ENCODE results near the gene FBXL22. TPM values are rescaled to one million over a fixed set of nuclear protein-coding genes. Genes with fewer than 3 reads are reported as not detected.

FBXL22 gene
- total RNA-seq, 1 experiment from 2014 or later, result 0.17 TPM

GRCh38 chr15:63600001-63600615 lies 2.9 kb downstream of the FBXL22 start:
- Histone ChIP-seq H2AFZ (peak overlapping the region; percentile 95), H3K4me1 (replicated peaks; ENCODE audit: insufficient read depth) (peaks cover 6% of the 10 kb centered on the region; the same call in 1 of the 2 replicates), H3K9me2 (ENCODE audit: insufficient read depth) (no peaks in the 10 kb centered on the region), H3K79me2 (ENCODE audit: low read depth) (no peaks in the 10 kb centered on the region), H4K20me1 (ENCODE audit: insufficient read depth) (no peaks in the 10 kb centered on the region), H3K9me3 (ENCODE audit: insufficient read depth, low read depth) (no peaks in the 10 kb centered on the region), H3K4me3 (peak overlapping the region; percentile 82), H3K27me3 (ENCODE audit: insufficient read depth, low read depth) (no peaks in the 10 kb centered on the region), H3F3A (ENCODE audit: insufficient read depth, low read depth) (peaks cover 8% of the 10 kb centered on the region; the same call in 1 of the 2 replicates), H3K36me3 (ENCODE audit: low read depth) (no peaks in the 10 kb centered on the region), H3K4me2 (peak overlapping the region; percentile 96), H3K27ac (peak overlapping the region; percentile 56; the same call in 1 of the 2 replicates)
- intact Hi-C loops (cut with micrococcal nuclease; ENCODE audit: unreplicated experiment), result loop anchor here (2.0 to 5.0 kb wide), 3 partner anchors 133 to 492 kb away; partner anchors contain the start of gene CIAO2A
- TF ChIP-seq EZH2 (IDR thresholded peaks at IDR 0.05; ENCODE audit: low read depth) (no peak), CTCF (conservative IDR thresholded peaks at IDR 0.05) (no peak)
- DNase-seq, result peak in 1 of 2 experiments; percentile 44
- TSS peak; percentile 50 for BruUV-seq (replicated peaks)
- CTCF ChIA-PET, result interaction anchor here (0.5 to 2.1 kb wide), 4 partner anchors 10 to 133 kb away, joined by 3 to 12 read pairs (median 6); no protein-coding TSS in a partner anchor
- POLR2A ChIA-PET (ENCODE audit: unreplicated experiment), result no interaction called here

GRCh38 chr15:63600616-63601025 lies 3.4 kb downstream of the FBXL22 start:
- no peaks in the 10 kb centered on the region for H3K36me3 ChIP-seq (ENCODE audit: low read depth)
- no peaks in the 10 kb centered on the region for H3K27me3 ChIP-seq (ENCODE audit: insufficient read depth, low read depth)
- ChIA-PET POLR2A (ENCODE audit: unreplicated experiment) (no interaction called here), CTCF (interaction anchor here (0.5 to 2.1 kb wide), 4 partner anchors 10 to 134 kb away, joined by 3 to 12 read pairs (median 6); no protein-coding TSS in a partner anchor)
- no peaks in the 10 kb centered on the region for H3K9me2 ChIP-seq (ENCODE audit: insufficient read depth)
- peaks cover 8% of the 10 kb centered on the region; the same call in 1 of the 2 replicates for H3F3A ChIP-seq (ENCODE audit: insufficient read depth, low read depth)
- peak overlapping the region; percentile 56; the same call in 1 of the 2 replicates for H3K27ac ChIP-seq
- H3K4me1 ChIP-seq (replicated peaks; ENCODE audit: insufficient read depth), result peaks cover 6% of the 10 kb centered on the region; the same call in 1 of the 2 replicates
- DNase-seq, result peak; percentile 63 to 91
- H4K20me1 ChIP-seq (ENCODE audit: insufficient read depth), result no peaks in the 10 kb centered on the region
- intact Hi-C loops (cut with micrococcal nuclease; ENCODE audit: unreplicated experiment), result loop anchor here (2.0 to 5.0 kb wide), 3 partner anchors 134 to 492 kb away; partner anchors contain the start of gene CIAO2A
- BruUV-seq (replicated peaks), result no TSS peak
- peak overlapping the region; percentile 96 for H3K4me2 ChIP-seq
- no peaks in the 10 kb centered on the region for H3K9me3 ChIP-seq (ENCODE audit: insufficient read depth, low read depth)
- peak overlapping the region; percentile 95 for H2AFZ ChIP-seq
- TF ChIP-seq EZH2 (IDR thresholded peaks at IDR 0.05; ENCODE audit: low read depth) (no peak), CTCF (conservative IDR thresholded peaks at IDR 0.05) (no peak)
- H3K79me2 ChIP-seq (ENCODE audit: low read depth), result no peaks in the 10 kb centered on the region
- peak overlapping the region; percentile 82 for H3K4me3 ChIP-seq

- POLR2A ChIA-PET (ENCODE audit: unreplicated experiment), result interaction anchor here (0.6 kb wide), 1 partner anchor 151 kb away, joined by 3 read pairs; no protein-coding TSS in a partner anchor
- peak in 1 of 2 experiments; percentile 27 for DNase-seq
- BruUV-seq (replicated peaks), result no TSS peak
- TF ChIP-seq EZH2 (IDR thresholded peaks at IDR 0.05; ENCODE audit: low read depth) (no peak), CTCF (conservative IDR thresholded peaks at IDR 0.05) (no peak)
- intact Hi-C loops (cut with micrococcal nuclease; ENCODE audit: unreplicated experiment), result loop anchor here (2.0 to 5.0 kb wide), 3 partner anchors 134 to 491 kb away; partner anchors contain the start of gene CIAO2A
- Histone ChIP-seq H3F3A (ENCODE audit: insufficient read depth, low read depth) (peaks cover 8% of the 10 kb centered on the region; the same call in 1 of the 2 replicates), H4K20me1 (ENCODE audit: insufficient read depth) (no peaks in the 10 kb centered on the region), H2AFZ (peak overlapping the region; percentile 89), H3K4me1 (replicated peaks; ENCODE audit: insufficient read depth) (peaks cover 6% of the 10 kb centered on the region; the same call in 1 of the 2 replicates), H3K9me3 (ENCODE audit: insufficient read depth, low read depth) (no peaks in the 10 kb centered on the region), H3K27me3 (ENCODE audit: insufficient read depth, low read depth) (no peaks in the 10 kb centered on the region), H3K27ac (0 out of 2 replicates have a peak overlapping the region, but pooled peaks have one; percentile 25), H3K4me3 (peak overlapping the region; percentile 82), H3K79me2 (ENCODE audit: low read depth) (no peaks in the 10 kb centered on the region), H3K4me2 (peak overlapping the region; percentile 80), H3K9me2 (ENCODE audit: insufficient read depth) (no peaks in the 10 kb centered on the region), H3K36me3 (ENCODE audit: low read depth) (no peaks in the 10 kb centered on the region)
- CTCF ChIA-PET, result interaction anchor here (0.5 to 2.1 kb wide), 3 partner anchors 9 to 340 kb away, joined by 3 to 8 read pairs (median 3); no protein-coding TSS in a partner anchor
Measured at GRCh38 chr15:63601026-63601703, 4.0 kb downstream of the FBXL22 start.

Data from PC-9 (cell line).